ENCODE data around the gene ATOSA. TPM values are rescaled to one million over a fixed set of nuclear protein-coding genes. Genes with fewer than 3 reads are reported as not detected.

The ATOSA gene
- polyA plus RNA-seq, 1 donor (not counting 4 experiments of a cell fraction or from before 2014, with no cell fraction given), result 19.9 TPM

GRCh38 chr15:52718551-52718950 lies 39.4 kb upstream of the ATOSA start:
- no peaks in the 10 kb centered on the region for H3K36me3 ChIP-seq (ENCODE audit: control insufficient read depth in 2 of 2, extremely low read depth in 1 of 2, insufficient read depth in 2 of 2, low read length in 2 of 2)
- H2AFZ ChIP-seq (ENCODE audit: control insufficient read depth, low read length), result no peak overlapping the region
- H3K27ac ChIP-seq (ENCODE audit: control insufficient read depth, insufficient read depth, low read length), result no peak overlapping the region
- DNase-seq (ENCODE audit: low read depth, low spot score) (no peak), FAIRE-seq (no peak)
- H4K20me1 ChIP-seq (ENCODE audit: control insufficient read depth, extremely low read depth, insufficient read depth, low read length), result no peaks in the 10 kb centered on the region
- no peak overlapping the region for H3K9ac ChIP-seq (ENCODE audit: control insufficient read depth, extremely low read depth, insufficient read depth, low read length)
- TF ChIP-seq CTCF (optimal IDR thresholded peaks at IDR 0.05 in 1 of 3, IDR thresholded peaks at IDR 0.05 in 1 of 3, conservative IDR thresholded peaks at IDR 0.05 in 1 of 3; ENCODE audit: extremely low read depth in 1 of 3, insufficient read depth in 2 of 3, low read length in 3 of 3) (no peak), EZH2 (IDR thresholded peaks at IDR 0.05; ENCODE audit: low read length) (no peak)
- H3K4me3 ChIP-seq (ENCODE audit: control insufficient read depth in 2 of 3, extremely low read depth in 1 of 3, insufficient read depth in 2 of 3, low read depth in 1 of 3, low read length in 3 of 3), result no peak overlapping the region
- no peaks in the 10 kb centered on the region for H3K9me3 ChIP-seq (ENCODE audit: control insufficient read depth, low read depth, low read length)
- H3K9me1 ChIP-seq (ENCODE audit: control insufficient read depth, extremely low read depth, insufficient read depth, low read length), result no peaks in the 10 kb centered on the region
- no peak overlapping the region for H3K4me2 ChIP-seq (ENCODE audit: control insufficient read depth, extremely low read depth, insufficient read depth, low read depth, low read length)
- dilution Hi-C loops (cut with MboI; ENCODE audit: extremely low pct_ligation_motif_present, low sequenced_read_pairs), result no loop called here
- no peaks in the 10 kb centered on the region for H3K79me2 ChIP-seq (ENCODE audit: control insufficient read depth, insufficient read depth, low read length)
- H3K27me3 ChIP-seq (ENCODE audit: control insufficient read depth, extremely low read depth, insufficient read depth, low read length), result no peaks in the 10 kb centered on the region
- no peaks in the 10 kb centered on the region for H3K4me1 ChIP-seq (ENCODE audit: control insufficient read depth, extremely low read depth, insufficient read depth, low read length)

GRCh38 chr15:52717924-52718323 lies 38.7 kb upstream of the ATOSA start:
- Histone ChIP-seq H3K4me3 (ENCODE audit: control insufficient read depth in 2 of 3, extremely low read depth in 1 of 3, insufficient read depth in 2 of 3, low read depth in 1 of 3, low read length in 3 of 3) (no peak overlapping the region), H3K4me2 (ENCODE audit: control insufficient read depth, extremely low read depth, insufficient read depth, low read depth, low read length) (no peak overlapping the region), H2AFZ (ENCODE audit: control insufficient read depth, low read length) (no peak overlapping the region), H3K79me2 (ENCODE audit: control insufficient read depth, insufficient read depth, low read length) (no peaks in the 10 kb centered on the region), H3K9me3 (ENCODE audit: control insufficient read depth, low read depth, low read length) (no peaks in the 10 kb centered on the region), H3K27ac (ENCODE audit: control insufficient read depth, insufficient read depth, low read length) (no peak overlapping the region), H3K4me1 (ENCODE audit: control insufficient read depth, extremely low read depth, insufficient read depth, low read length) (no peaks in the 10 kb centered on the region), H3K36me3 (ENCODE audit: control insufficient read depth in 2 of 2, extremely low read depth in 1 of 2, insufficient read depth in 2 of 2, low read length in 2 of 2) (no peaks in the 10 kb centered on the region), H3K27me3 (ENCODE audit: control insufficient read depth, extremely low read depth, insufficient read depth, low read length) (no peaks in the 10 kb centered on the region), H3K9me1 (ENCODE audit: control insufficient read depth, extremely low read depth, insufficient read depth, low read length) (no peaks in the 10 kb centered on the region), H4K20me1 (ENCODE audit: control insufficient read depth, extremely low read depth, insufficient read depth, low read length) (no peaks in the 10 kb centered on the region), H3K9ac (ENCODE audit: control insufficient read depth, extremely low read depth, insufficient read depth, low read length) (no peak overlapping the region)
- dilution Hi-C loops (cut with MboI; ENCODE audit: extremely low pct_ligation_motif_present, low sequenced_read_pairs), result no loop called here
- no peak for TF ChIP-seq CTCF (optimal IDR thresholded peaks at IDR 0.05 in 1 of 3, IDR thresholded peaks at IDR 0.05 in 1 of 3, conservative IDR thresholded peaks at IDR 0.05 in 1 of 3; ENCODE audit: extremely low read depth in 1 of 3, insufficient read depth in 2 of 3, low read length in 3 of 3)
- TF ChIP-seq EZH2 (IDR thresholded peaks at IDR 0.05; ENCODE audit: low read length), result no peak
- DNase-seq (ENCODE audit: low read depth, low spot score) (no peak), FAIRE-seq (no peak)
